ENCODE measurements around the gene DCLRE1B.

- TF ChIP-seq CTCF (IDR thresholded peaks at IDR 0.05) (no peak), POLR2A (IDR thresholded peaks at IDR 0.05) (no peak)
Measured at GRCh38 chr1:113891631-113892220, 13.4 kb upstream of the DCLRE1B start.

Data from heart left ventricle (tissue), 13 donors.